GM21526 (cell line): ENCODE results near the gene MFAP2.

ENCODE experiments used
- ATAC-seq: cut with Tn5 transposase; IDR thresholded peaks from one replicate; pipeline ENCODE4 v1.9.1; 2021; ENCODE audit warnings: moderate library complexity; ENCODE audit not compliant: unreplicated experiment, low FRiP score

Gene MFAP2

GRCh38 chr1:17008208-17008855 lies 27.9 kb upstream of the MFAP2 start:
- no peak for ATAC-seq

DNA sequence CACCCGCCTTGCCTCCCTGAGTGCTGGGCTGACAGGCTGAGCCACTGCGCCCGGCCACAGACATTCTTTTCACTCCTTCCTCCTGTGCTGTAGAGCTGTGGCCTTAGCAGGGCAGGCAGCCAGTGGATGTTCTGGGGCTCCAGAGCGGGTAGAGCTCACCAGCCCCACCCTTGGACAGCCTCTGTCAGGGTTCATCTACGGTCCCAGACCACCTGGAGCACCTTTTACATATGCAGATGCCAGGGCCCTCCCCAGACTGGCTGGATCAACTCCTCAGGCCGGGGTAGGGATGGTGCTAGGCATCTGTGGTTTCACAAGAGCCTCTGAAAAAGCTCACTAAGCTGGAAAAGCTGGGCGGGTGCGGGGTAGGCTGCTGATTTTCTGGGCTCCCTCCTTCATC lies 26.7 kb upstream of the MFAP2 start:
- ATAC-seq, result no peak

GRCh38 chr1:17005365-17005740 lies 24.9 kb upstream of the MFAP2 start:
- ATAC-seq, result no peak

GRCh38 chr1:17004466-17005364 lies 24.3 kb upstream of the MFAP2 start:
- no peak for ATAC-seq

DNA sequence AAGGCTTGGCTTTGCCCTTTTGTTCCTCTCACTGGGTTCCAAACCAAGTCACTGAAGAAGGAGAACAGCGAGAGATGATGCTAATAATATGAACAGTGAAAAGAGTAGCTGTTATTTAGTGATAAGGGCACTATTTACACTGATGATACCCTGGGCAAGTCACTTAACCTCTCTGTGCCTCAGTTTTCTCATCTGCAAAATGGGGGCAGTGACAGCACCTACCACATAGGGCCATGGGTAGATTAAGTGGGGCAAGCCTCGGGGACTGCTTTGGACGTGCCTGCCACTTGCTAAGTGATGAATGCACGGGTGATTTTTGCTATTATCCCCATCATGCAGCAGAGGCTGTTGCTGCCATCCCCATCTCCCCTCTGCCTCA lies 22.1 kb upstream of the MFAP2 start:
- ATAC-seq, result no peak

GRCh38 chr1:17001760-17002523 lies 21.5 kb upstream of the MFAP2 start:
- ATAC-seq, result no peak

GRCh38 chr1:16999863-17000262 lies 19.4 kb upstream of the MFAP2 start:
- ATAC-seq, result no peak

- ATAC-seq, result no peak
Observed at GRCh38 chr1:16998589-16998988, 18.2 kb upstream of the MFAP2 start.

GRCh38 chr1:16996845-16997244 lies 16.4 kb upstream of the MFAP2 start:
- ATAC-seq, result no peak

DNA sequence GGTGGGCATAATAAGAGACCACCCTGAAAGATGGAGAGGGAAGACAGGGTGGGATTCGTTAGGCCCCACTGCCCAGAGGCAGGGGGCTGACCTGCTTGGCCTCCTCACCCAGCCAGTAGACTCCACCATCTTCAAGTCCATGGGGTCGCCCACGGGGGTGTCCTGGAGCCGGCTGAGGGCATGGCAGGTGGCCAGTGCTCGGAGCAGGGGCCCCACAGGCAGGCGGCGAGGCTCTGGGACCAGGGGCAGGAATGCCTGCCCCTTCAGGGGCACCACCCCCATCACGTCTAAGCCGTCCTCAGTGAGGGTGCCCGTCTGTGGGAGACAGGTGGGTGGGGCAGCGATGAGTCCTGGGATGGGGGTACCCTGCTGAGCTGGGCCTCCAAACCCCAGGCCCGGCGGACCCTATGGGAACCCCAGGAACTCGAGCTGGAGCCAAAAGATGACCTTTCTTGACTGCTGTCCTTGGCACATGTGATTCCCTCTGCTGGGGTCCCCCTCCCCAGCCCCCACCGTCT lies 13.2 kb upstream of the MFAP2 start:
- ATAC-seq, result no peak

- ATAC-seq, result no peak
Observed at GRCh38 chr1:16992675-16993074, 12.3 kb upstream of the MFAP2 start.

DNA sequence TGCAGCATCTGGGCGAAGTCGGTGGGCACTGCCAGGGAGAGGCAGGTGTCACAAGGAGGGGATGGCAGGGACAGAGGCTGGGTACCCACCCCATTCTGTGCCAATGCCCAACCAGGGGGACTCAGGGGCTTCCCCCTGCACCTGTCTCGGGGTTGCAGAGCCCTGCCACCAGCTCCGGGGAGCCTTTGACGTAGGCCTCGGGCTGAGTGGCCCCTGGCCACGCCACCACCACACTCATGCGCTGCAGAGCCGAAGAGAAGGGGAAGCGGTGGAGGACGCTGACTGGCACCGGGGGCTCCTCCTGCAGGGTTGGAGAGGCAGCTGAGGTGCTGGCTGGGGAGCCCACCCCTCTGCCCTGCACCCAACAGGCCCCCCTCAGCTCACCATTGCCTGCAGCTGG lies 11.7 kb upstream of the MFAP2 start:
- ATAC-seq, result no peak

DNA sequence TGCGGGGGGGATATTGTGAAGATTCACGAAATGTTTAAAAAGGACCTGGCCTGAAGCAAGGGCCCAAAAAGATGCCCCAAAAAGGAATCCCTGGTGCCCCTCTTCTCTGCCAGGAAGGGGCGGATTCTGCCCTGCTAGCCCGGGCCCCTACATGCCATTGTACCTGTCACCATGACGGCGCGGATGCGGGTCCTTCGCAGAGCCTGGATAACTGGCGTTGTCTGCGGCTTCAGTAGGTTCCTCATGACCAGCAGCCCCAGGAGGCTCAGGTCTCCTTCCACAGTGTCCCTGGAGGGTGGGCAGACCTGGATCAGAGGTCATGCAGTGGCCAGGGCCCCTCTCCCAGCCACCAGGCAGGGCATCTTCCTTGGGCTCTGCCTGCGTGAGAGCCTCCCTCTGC lies 11.2 kb upstream of the MFAP2 start:
- ATAC-seq, result no peak

DNA sequence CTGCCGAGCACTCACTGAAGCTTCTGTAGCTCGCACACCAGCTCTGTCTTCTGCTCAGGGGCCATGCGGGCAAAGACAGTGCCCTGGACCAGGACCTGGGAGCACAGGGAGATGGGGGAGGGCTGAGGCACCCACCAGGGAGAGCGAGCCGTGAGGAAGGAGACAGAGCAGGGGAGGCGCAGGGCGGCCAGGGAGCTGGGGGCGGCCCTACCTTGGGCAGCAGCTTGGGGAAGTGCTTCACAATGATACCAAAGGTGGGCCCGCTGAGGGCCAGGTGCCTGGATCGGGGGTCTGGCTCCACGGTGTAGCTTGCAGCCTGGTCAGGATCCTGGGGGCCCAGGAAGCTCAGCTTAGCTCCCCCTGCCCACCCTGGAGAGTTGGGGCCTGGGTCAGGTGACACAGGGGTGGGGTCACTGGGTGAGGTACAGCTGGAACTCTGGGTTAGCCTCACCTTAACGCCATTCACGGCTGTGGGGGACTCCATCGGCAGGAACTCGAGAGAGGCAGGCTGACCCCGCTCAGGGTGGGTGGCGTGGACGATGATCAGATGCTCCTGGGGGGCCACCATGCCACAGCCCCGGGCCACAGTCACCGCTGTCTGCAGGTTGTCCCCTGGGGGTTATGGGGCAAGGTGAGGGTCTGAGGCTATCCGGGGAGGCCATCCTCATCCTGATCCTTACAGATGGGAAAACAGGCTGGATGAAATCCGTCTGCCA lies 9.4 kb upstream of the MFAP2 start:
- no peak for ATAC-seq

DNA sequence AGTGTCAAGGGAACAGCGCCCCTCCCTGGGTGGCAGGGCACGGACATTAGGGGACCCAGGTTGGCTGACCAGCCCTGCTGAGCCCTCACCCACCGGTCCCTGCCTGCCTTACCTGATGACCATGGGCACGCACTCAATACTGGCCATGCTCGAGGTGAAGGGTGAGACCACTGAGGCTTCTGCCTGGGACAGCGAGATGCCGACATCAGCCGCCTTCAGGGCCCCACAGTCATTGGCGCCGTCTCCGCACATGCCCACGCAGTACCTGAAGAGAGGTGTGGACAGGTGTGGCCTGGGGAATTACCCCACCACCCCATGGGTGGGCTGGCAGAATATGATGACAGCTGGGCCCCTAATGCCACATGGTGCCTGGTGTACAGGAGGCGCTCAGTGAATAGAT lies 7.8 kb upstream of the MFAP2 start:
- ATAC-seq, result no peak

- no peak for ATAC-seq
Observed at GRCh38 chr1:16986962-16987361, 6.5 kb upstream of the MFAP2 start.

- no peak for ATAC-seq
Observed at GRCh38 chr1:16986560-16986959, 6.1 kb upstream of the MFAP2 start.

- ATAC-seq, result no peak
Observed at GRCh38 chr1:16986113-16986512, 5.7 kb upstream of the MFAP2 start.

GRCh38 chr1:16984717-16985116 lies 4.3 kb upstream of the MFAP2 start:
- no peak for ATAC-seq

GRCh38 chr1:16983649-16984048 lies 3.2 kb upstream of the MFAP2 start:
- ATAC-seq, result no peak

GRCh38 chr1:16982902-16983301 lies 2.5 kb upstream of the MFAP2 start:
- ATAC-seq, result no peak
